ENCODE results near the gene PCLO. TPM values are rescaled to one million over a fixed set of nuclear protein-coding genes. Genes with fewer than 3 reads are reported as not detected.
A peak's percentile ranks its signal among the peaks of the same experiment; 100 is the strongest.

PCLO gene
- total and polyA plus RNA-seq, 2 of the 4 experiments (the other 2 are of a cell fraction): under 0.01 to 0.05 TPM

GRCh38 chr7:82742163-82742562 is 420.5 kb downstream of the PCLO start:
- Histone ChIP-seq H3K4me1 (ENCODE audit: control insufficient read depth, insufficient read depth, low read length) (peaks cover 4% of the 10 kb centered on the region; the same call in 1 of the 2 replicates), H3K4me3 (ENCODE audit: insufficient read depth, low read depth, low read length) (no peak overlapping the region), H3K9ac (ENCODE audit: low read depth, low read length) (no peak overlapping the region), H2AK9ac (replicated peaks; ENCODE audit: low read depth, low read length, poor library complexity) (no peak overlapping the region), H3K27ac (ENCODE audit: insufficient read depth, low read length) (no peak overlapping the region), H3K23ac (ENCODE audit: low read depth, low read length) (no peak overlapping the region), H3K79me1 (ENCODE audit: low read depth in 1 of 2, low read length in 2 of 2) (no peaks in the 10 kb centered on the region), H3K27me3 (ENCODE audit: control insufficient read depth, insufficient read depth, low read length) (no peaks in the 10 kb centered on the region; the same call in 1 of the 2 replicates), H3K9me1 (ENCODE audit: insufficient read depth, low read length) (no peaks in the 10 kb centered on the region), H2BK5ac (ENCODE audit: low read depth, low read length, poor library complexity, severe bottlenecking) (no peak overlapping the region), H3K14ac (replicated peaks; ENCODE audit: low read depth, low read length) (no peak overlapping the region), H3K36me3 (ENCODE audit: control insufficient read depth, insufficient read depth, low read length) (no peaks in the 10 kb centered on the region), H2AK5ac (ENCODE audit: low read depth, low read length) (no peak overlapping the region), H2BK120ac (ENCODE audit: low read depth, low read length) (no peak overlapping the region), H2BK15ac (ENCODE audit: low read depth, low read length) (peak overlapping the region; percentile 41; the same call in 1 of the 3 replicates), H2AFZ (replicated peaks; ENCODE audit: low read length, poor library complexity) (no peak overlapping the region), H3K9me3 (ENCODE audit: control insufficient read depth, insufficient read depth, low read length) (no peaks in the 10 kb centered on the region), H4K91ac (ENCODE audit: insufficient read depth, low read depth, low read length) (no peak overlapping the region), H3K4ac (ENCODE audit: low read depth, low read length) (no peak overlapping the region), H4K20me1 (ENCODE audit: insufficient read depth, low read length) (no peaks in the 10 kb centered on the region), H2BK20ac (ENCODE audit: low read depth, low read length) (no peak overlapping the region), H4K8ac (ENCODE audit: low read depth in 2 of 2, low read length in 2 of 2) (no peak overlapping the region), H3K18ac (ENCODE audit: low read depth, low read length) (no peak overlapping the region), H3K56ac (ENCODE audit: extremely low read depth, insufficient read depth, low read length) (no peak overlapping the region), H4K5ac (ENCODE audit: low read depth, low read length) (no peak overlapping the region), H3K4me2 (ENCODE audit: low read depth, low read length) (no peak overlapping the region)
- dilution Hi-C loops (cut with HindIII; ENCODE audit: low sequenced_read_pairs, unreplicated experiment) (no loop called here), intact Hi-C loops (cut with micrococcal nuclease) (loop anchor here (5.0 kb wide), 1 partner anchor 530 kb away; no protein-coding TSS in a partner anchor), in situ Hi-C loops (cut with MboI; ENCODE audit: low sequenced_read_pairs) (no loop called here)
- no TSS peak for BruUV-seq (replicated peaks)
- DNase-seq (no peak), ATAC-seq (ENCODE audit: low read depth) (no peak)
- ChIA-PET CTCF (no interaction called here), POLR2A (ENCODE audit: unreplicated experiment) (no interaction called here)
- TF ChIP-seq RAD21 (IDR thresholded peaks at IDR 0.05; ENCODE audit: low read length) (no peak), MXI1 (IDR thresholded peaks at IDR 0.05; ENCODE audit: borderline replicate concordance, low read depth, low read length) (no peak), NFE2L2 (IDR thresholded peaks at IDR 0.05; ENCODE audit: low read depth, low read length) (no peak)
- 100% methylated on average over 2 of the region's 4 CpGs; no CpG with 5 or more reads in 1 of the 2 experiments for WGBS, 2 experiments (ENCODE audit: extremely low coverage in 2 of 2, insufficient read length in 1 of 2)
